CD14-positive monocyte (primary cell): ENCODE measurements around the gene TUBGCP5. TPM values are rescaled to one million over a fixed set of nuclear protein-coding genes. Genes with fewer than 3 reads are reported as not detected.

ENCODE experiments used
- DNase-seq, 3 donors: peaks; one replicate each; pipeline ENCODE4 v3.0.0-alpha.2; 2011 to 2022
- H2AFZ ChIP-seq: 2 replicates; pipeline ENCODE4 v1.6.0; 2012; ENCODE audit warnings: mild to moderate bottlenecking, low read depth, low read length, inconsistent platforms; ENCODE audit not compliant: insufficient read depth, poor library complexity, severe bottlenecking
- H3K27ac ChIP-seq, 2 donors: 1 replicate in 1 of 2; 2 replicates in 1 of 2; pipeline ENCODE4 v1.5.1; 2012 to 2013; ENCODE audit warnings: low read length in 2 of 2, control low read depth in 1 of 2, inconsistent platforms in 1 of 2, low read depth in 1 of 2, mild to moderate bottlenecking in 1 of 2
- H3K27me3 ChIP-seq, 2 donors: one replicate each; pipeline versions ENCODE4 v1.6.0 to v1.6.1; 2011 to 2013; ENCODE audit warnings: low read length in 2 of 2; ENCODE audit not compliant: control insufficient read depth in 2 of 2, insufficient read depth in 2 of 2
- H3K36me3 ChIP-seq, 2 donors: replicated peaks in 1 of 2; 1 replicate in 1 of 2; 2 replicates in 1 of 2; pipeline versions ENCODE4 v1.5.1 to v1.6.1; 2012 to 2013; ENCODE audit warnings: low read length in 2 of 2, control low read depth in 1 of 2, inconsistent platforms in 1 of 2, mild to moderate bottlenecking in 1 of 2; ENCODE audit not compliant: insufficient read depth in 2 of 2, control insufficient read depth in 1 of 2
- H3K4me1 ChIP-seq, 2 donors: 1 replicate in 1 of 2; 2 replicates in 1 of 2; pipeline versions ENCODE4 v1.5.1 to v1.6.1; 2012 to 2013; ENCODE audit warnings: low read length in 2 of 2, control low read depth in 1 of 2, inconsistent platforms in 1 of 2, mild to moderate bottlenecking in 1 of 2, moderate library complexity in 1 of 2; ENCODE audit not compliant: insufficient read depth in 2 of 2, control insufficient read depth in 1 of 2
- H3K4me2 ChIP-seq: replicated peaks from 2 replicates; pipeline ENCODE3; 2012; ENCODE audit warnings: low read length, moderate library complexity, mild to moderate bottlenecking; ENCODE audit not compliant: poor library complexity, severe bottlenecking; ENCODE audit errors: extremely low read depth
- H3K4me3 ChIP-seq, 3 experiments: fragments of 200-600 bp in 1 of 3; sonication (generic) in 1 of 3; replicated peaks in 1 of 3; 1 replicate in 2 of 3; 2 replicates in 1 of 3; pipeline ENCODE4 v1.5.1; 2011 to 2013; ENCODE audit warnings: low read length in 3 of 3, mild to moderate bottlenecking in 3 of 3, control low read depth in 2 of 3, low read depth in 2 of 3, inconsistent platforms in 1 of 3, moderate library complexity in 1 of 3
- H3K79me2 ChIP-seq: 2 replicates; pipeline ENCODE4 v1.6.0; 2012; ENCODE audit warnings: mild to moderate bottlenecking, control low read depth, inconsistent platforms, low read length, moderate library complexity; ENCODE audit not compliant: insufficient read depth
- H3K9ac ChIP-seq: 2 replicates; pipeline ENCODE4 v1.6.0; 2017; ENCODE audit warnings: low read length, mild to moderate bottlenecking; ENCODE audit not compliant: insufficient read depth, poor library complexity, severe bottlenecking
- H3K9me3 ChIP-seq, 2 donors: replicated peaks in 1 of 2; 1 replicate in 1 of 2; 2 replicates in 1 of 2; pipeline versions ENCODE4 v1.5.1 to v1.6.1; 2012 to 2013; ENCODE audit warnings: low read length in 2 of 2, control low read depth in 1 of 2; ENCODE audit not compliant: control insufficient read depth in 1 of 2, insufficient read depth in 1 of 2
- H4K20me1 ChIP-seq: 2 replicates; pipeline ENCODE4 v1.6.0; 2012; ENCODE audit warnings: mild to moderate bottlenecking, low read length, control low read depth, moderate library complexity; ENCODE audit not compliant: insufficient read depth
- H3K27ac Mint-ChIP-seq, 7 donors: one replicate each; pipeline ENCODE4 v1.8.0; 2020; ENCODE audit warnings: mild to moderate bottlenecking in 7 of 7, mixed read lengths in 7 of 7, moderate library complexity in 6 of 7, inconsistent platforms in 2 of 7
- H3K27me3 Mint-ChIP-seq, 3 donors: one replicate each; pipeline ENCODE4 v1.8.0; 2021 to 2022; ENCODE audit warnings: low read depth in 3 of 3, mild to moderate bottlenecking in 3 of 3, mixed read lengths in 3 of 3, moderate library complexity in 3 of 3, inconsistent platforms in 1 of 3
- H3K36me3 Mint-ChIP-seq, 2 donors: one replicate each; pipeline ENCODE4 v1.8.0; 2020; ENCODE audit warnings: mixed read lengths in 2 of 2, inconsistent platforms in 1 of 2, mild to moderate bottlenecking in 1 of 2
- H3K4me1 Mint-ChIP-seq: one replicate; pipeline ENCODE4 v1.8.0; 2020; ENCODE audit warnings: mild to moderate bottlenecking, mixed read lengths
- H3K4me3 Mint-ChIP-seq, 2 donors: one replicate each; pipeline ENCODE4 v1.8.0; 2020; ENCODE audit warnings: mild to moderate bottlenecking in 2 of 2, mixed read lengths in 2 of 2, moderate library complexity in 1 of 2
- H3K9me3 Mint-ChIP-seq, 7 donors: one replicate each; pipeline ENCODE4 v1.8.0; 2020 to 2022; ENCODE audit warnings: mixed read lengths in 7 of 7, mild to moderate bottlenecking in 6 of 7, moderate library complexity in 6 of 7, inconsistent platforms in 2 of 7
- WGBS: methylation state at CpG from one replicate; pipeline ENCODE4 v1.1.5; 2013; ENCODE audit warnings: missing lambda C conversion rate; ENCODE audit not compliant: insufficient coverage; 5-methylcytosine and 5-hydroxymethylcytosine counted together
- intact Hi-C, 2 donors: fragments of 100-400 bp; cut with micrococcal nuclease; formaldehyde crosslinking; loops; one replicate each; pipeline versions ENCODE4 v1.15.0 to v1.15.1; 2023
- polyA plus RNA-seq, 3 donors: library from polyadenylated mRNA; depleted of rRNA in 1 of 3; unstranded in 2 of 3; stranded (reverse) in 1 of 3; fragments of 300-500 nt in 2 of 3; fragments of >200 nt in 1 of 3; fragmentation: Illumina TruSeq in 2 of 3; gene quantifications; 1 replicate in 2 of 3; 2 replicates in 1 of 3; pipeline ENCODE4 v1.2.3, GENCODE V29; 2012 to 2021
- TF ChIP-seq, protein P1 (sequence below): fragments of 200-600 bp; IDR thresholded peaks from one replicate; pipeline ENCODE4 v1.8.0; 2022; ENCODE audit warnings: antibody characterized with exemption, mild to moderate bottlenecking

The TUBGCP5 gene
- polyA plus RNA-seq, 3 donors: 1.4 to 5.8 (median 1.8) TPM

DNA sequence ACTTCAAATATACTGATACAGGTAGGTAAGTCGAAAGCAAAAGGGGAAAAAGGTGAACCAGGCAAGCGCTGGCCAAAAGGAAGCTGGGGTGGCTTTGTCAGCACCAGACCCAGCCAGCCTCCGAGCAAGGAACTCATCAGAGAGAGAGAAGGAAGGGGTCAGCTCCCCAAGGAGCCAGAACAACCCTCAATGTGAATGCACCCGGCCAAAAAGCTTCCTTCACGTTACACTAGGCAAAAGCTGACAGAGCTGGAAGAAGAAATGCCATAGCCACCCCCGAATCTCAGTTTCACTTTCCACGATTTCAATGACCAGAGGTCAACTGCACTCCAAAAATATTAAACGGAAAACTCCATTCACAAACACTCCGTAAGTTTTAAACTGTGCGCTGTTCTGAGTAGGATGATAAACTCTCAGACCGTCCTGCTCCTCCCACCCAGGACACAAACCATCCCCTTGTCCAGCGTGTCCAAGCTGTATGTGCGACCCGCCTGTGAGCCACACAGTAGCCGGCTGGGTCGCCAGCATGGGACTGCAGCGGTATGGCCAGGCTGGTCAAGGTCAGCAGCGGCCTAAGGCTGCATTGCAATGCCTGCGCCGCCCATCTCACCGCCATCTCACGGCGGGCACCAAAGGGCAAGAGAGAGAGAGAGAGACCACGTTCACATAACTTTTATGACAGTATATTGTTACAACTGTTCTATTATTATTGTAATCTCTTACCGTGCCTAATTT, 88.9 kb downstream of the TUBGCP5 start:
- WGBS: 85% methylated on average over 8 of the region's 25 CpGs
- Mint-ChIP-seq H3K27me3 (peaks cover 0 to 1% (median 1%) of the 10 kb centered on the region in 3 donors), H3K4me1 (peaks cover 32% of the 10 kb centered on the region), H3K36me3 (peaks cover 13 to 28% of the 10 kb centered on the region in 2 donors), H3K27ac (peak overlapping the region in 1 of 7 donors; percentile 46), H3K9me3 (no peaks in the 10 kb centered on the region), H3K4me3 (no peak overlapping the region)
- Histone ChIP-seq H2AFZ (no peak overlapping the region), H3K27me3 (no peaks in the 10 kb centered on the region), H4K20me1 (peaks cover 95% of the 10 kb centered on the region), H3K4me3 (no peak overlapping the region), H3K4me2 (no peak overlapping the region), H3K36me3 (peaks cover 0 to 21% of the 10 kb centered on the region in 2 donors), H3K27ac (no peak overlapping the region), H3K9ac (no peak overlapping the region), H3K79me2 (peaks cover 68% of the 10 kb centered on the region), H3K9me3 (no peaks in the 10 kb centered on the region), H3K4me1 (peaks cover 11 to 20% of the 10 kb centered on the region in 2 donors)
- TF ChIP-seq, protein P1, sequence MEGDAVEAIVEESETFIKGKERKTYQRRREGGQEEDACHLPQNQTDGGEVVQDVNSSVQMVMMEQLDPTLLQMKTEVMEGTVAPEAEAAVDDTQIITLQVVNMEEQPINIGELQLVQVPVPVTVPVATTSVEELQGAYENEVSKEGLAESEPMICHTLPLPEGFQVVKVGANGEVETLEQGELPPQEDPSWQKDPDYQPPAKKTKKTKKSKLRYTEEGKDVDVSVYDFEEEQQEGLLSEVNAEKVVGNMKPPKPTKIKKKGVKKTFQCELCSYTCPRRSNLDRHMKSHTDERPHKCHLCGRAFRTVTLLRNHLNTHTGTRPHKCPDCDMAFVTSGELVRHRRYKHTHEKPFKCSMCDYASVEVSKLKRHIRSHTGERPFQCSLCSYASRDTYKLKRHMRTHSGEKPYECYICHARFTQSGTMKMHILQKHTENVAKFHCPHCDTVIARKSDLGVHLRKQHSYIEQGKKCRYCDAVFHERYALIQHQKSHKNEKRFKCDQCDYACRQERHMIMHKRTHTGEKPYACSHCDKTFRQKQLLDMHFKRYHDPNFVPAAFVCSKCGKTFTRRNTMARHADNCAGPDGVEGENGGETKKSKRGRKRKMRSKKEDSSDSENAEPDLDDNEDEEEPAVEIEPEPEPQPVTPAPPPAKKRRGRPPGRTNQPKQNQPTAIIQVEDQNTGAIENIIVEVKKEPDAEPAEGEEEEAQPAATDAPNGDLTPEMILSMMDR: no peak
- intact Hi-C loops: no loop called here
- DNase-seq: no peak

Other genes with a start within 250 kb of the TUBGCP5 start
- gene NIPA2, start 200.9 kb downstream of the TUBGCP5 start, polyA plus RNA-seq: 10 to 100 TPM; 26.7 to 75.8 (median 49.0) TPM
- gene CYFIP1, start 59.2 kb downstream of the TUBGCP5 start, polyA plus RNA-seq: 10 to 100 TPM; 47.1 to 85.5 (median 63.8) TPM
- not detected for gene GOLGA6L1, start 97.3 kb upstream of the TUBGCP5 start, polyA plus RNA-seq